Keratinocyte (primary cell): ENCODE results near the gene RNF144A. TPM values are rescaled to one million over a fixed set of nuclear protein-coding genes. Genes with fewer than 3 reads are reported as not detected.

Source experiments
- DNase-seq: peaks from one replicate; pipeline ENCODE4 v3.0.0-alpha.2; 2011; ENCODE audit warnings: low read depth, missing footprints, low spot score
- FAIRE-seq: peaks from 2 replicates; lab custom pipeline; 2011; peaks lifted over from hg19 to GRCh38; lab: Jason Lieb, UNC
- H2AFZ ChIP-seq: 2 replicates; pipeline ENCODE4 v1.6.0; 2012; ENCODE audit warnings: low read length, control low read depth, inconsistent platforms; ENCODE audit not compliant: control insufficient read depth
- H3K27ac ChIP-seq: 2 replicates; pipeline ENCODE4 v1.5.1; 2011; ENCODE audit warnings: low read length; ENCODE audit not compliant: control insufficient read depth, insufficient read depth
- H3K27me3 ChIP-seq: 3 replicates; pipeline ENCODE4 v1.6.0; 2011; ENCODE audit warnings: low read length; ENCODE audit not compliant: control insufficient read depth, insufficient read depth; ENCODE audit errors: extremely low read depth
- H3K36me3 ChIP-seq, 2 experiments: 2 replicates in 1 of 2; 3 replicates in 1 of 2; pipeline ENCODE4 v1.5.1; 2011; ENCODE audit warnings: low read length in 2 of 2, mild to moderate bottlenecking in 1 of 2; ENCODE audit not compliant: control insufficient read depth in 2 of 2, insufficient read depth in 2 of 2; ENCODE audit errors: extremely low read depth in 1 of 2
- H3K4me1 ChIP-seq: 3 replicates; pipeline ENCODE4 v1.5.1; 2011; ENCODE audit warnings: low read length; ENCODE audit not compliant: control insufficient read depth, insufficient read depth; ENCODE audit errors: extremely low read depth
- H3K4me2 ChIP-seq: 3 replicates; pipeline ENCODE4 v1.6.0; 2011; ENCODE audit warnings: low read depth, low read length; ENCODE audit not compliant: control insufficient read depth, insufficient read depth; ENCODE audit errors: extremely low read depth
- H3K4me3 ChIP-seq, 3 experiments: fragments of 200-600 bp in 1 of 3; sonication (generic) in 1 of 3; 2 replicates in 2 of 3; 3 replicates in 1 of 3; pipeline ENCODE4 v1.5.1; 2011 to 2016; ENCODE audit warnings: low read length in 3 of 3, mild to moderate bottlenecking in 3 of 3, control low read depth in 2 of 3, inconsistent platforms in 1 of 3, low read depth in 1 of 3, mixed read lengths in 1 of 3, mixed run types in 1 of 3, moderate library complexity in 1 of 3; ENCODE audit not compliant: control insufficient read depth in 2 of 3, insufficient read depth in 2 of 3; ENCODE audit errors: extremely low read depth in 1 of 3
- H3K79me2 ChIP-seq: 2 replicates; pipeline ENCODE4 v1.6.0; 2012; ENCODE audit warnings: low read length; ENCODE audit not compliant: control insufficient read depth, insufficient read depth
- H3K9ac ChIP-seq: 3 replicates; pipeline ENCODE4 v1.6.0; 2011; ENCODE audit warnings: low read length; ENCODE audit not compliant: control insufficient read depth, insufficient read depth; ENCODE audit errors: extremely low read depth
- H3K9me1 ChIP-seq: 3 replicates; pipeline ENCODE4 v1.6.0; 2011; ENCODE audit warnings: low read length; ENCODE audit not compliant: control insufficient read depth, insufficient read depth; ENCODE audit errors: extremely low read depth
- H3K9me3 ChIP-seq: 2 replicates; pipeline ENCODE4 v1.5.1; 2012; ENCODE audit warnings: low read depth, low read length; ENCODE audit not compliant: control insufficient read depth
- H4K20me1 ChIP-seq: 3 replicates; pipeline ENCODE4 v1.6.0; 2011; ENCODE audit warnings: low read length; ENCODE audit not compliant: control insufficient read depth, insufficient read depth; ENCODE audit errors: extremely low read depth
- CTCF ChIP-seq, 3 experiments: IDR thresholded peaks in 1 of 3; conservative IDR thresholded peaks in 1 of 3; optimal IDR thresholded peaks in 1 of 3; 2 replicates in 2 of 3; 3 replicates in 1 of 3; pipeline versions ENCODE3 to v1.5.1; 2011; ENCODE audit warnings: low read length in 3 of 3, mild to moderate bottlenecking in 3 of 3, moderate library complexity in 2 of 3, control low read depth in 1 of 3, inconsistent platforms in 1 of 3; ENCODE audit not compliant: insufficient read depth in 2 of 3; ENCODE audit errors: extremely low read depth in 1 of 3
- EZH2 ChIP-seq: IDR thresholded peaks from one replicate; pipeline ENCODE4 v1.6.1; 2012; ENCODE audit warnings: inconsistent platforms, mild to moderate bottlenecking, low read length, moderate library complexity
- dilution Hi-C: fragments of 300-500 bp; cut with MboI; formaldehyde crosslinking; loops from one replicate; pipeline ENCODE4 v1.7.0; 2020; ENCODE audit warnings: low sequenced_read_pairs; ENCODE audit not compliant: extremely low pct_ligation_motif_present
- polyA plus RNA-seq, 5 experiments: library from polyadenylated mRNA; depleted of rRNA in 3 of 5; stranded (reverse) in 3 of 5; stranded (forward) in 1 of 5; unstranded in 1 of 5; fragments of >200 nt; gene quantifications; 1 replicate in 1 of 5; 2 replicates in 3 of 5; 3 replicates in 1 of 5; pipeline versions ENCODE4 v1.2.1 to v1.2.3, GENCODE V29; 2011 to 2012; ENCODE audit warnings: missing spikeins in 2 of 5, low read depth in 1 of 5, low replicate concordance in 1 of 5

The RNF144A gene
- polyA plus RNA-seq, 1 donor (not counting 4 experiments of a cell fraction or from before 2014, with no cell fraction given): 1.4 TPM

- FAIRE-seq (no peak), DNase-seq (no peak)
- Histone ChIP-seq H2AFZ (no peak overlapping the region), H3K36me3 (no peaks in the 10 kb centered on the region), H4K20me1 (no peaks in the 10 kb centered on the region), H3K79me2 (no peaks in the 10 kb centered on the region), H3K9me3 (no peaks in the 10 kb centered on the region), H3K27ac (no peak overlapping the region), H3K9me1 (no peaks in the 10 kb centered on the region), H3K4me1 (no peaks in the 10 kb centered on the region), H3K27me3 (no peaks in the 10 kb centered on the region), H3K9ac (no peak overlapping the region), H3K4me2 (no peak overlapping the region), H3K4me3 (no peak overlapping the region)
- dilution Hi-C loops: no loop called here
- no peak for TF ChIP-seq EZH2
- TF ChIP-seq CTCF (optimal IDR thresholded peaks at IDR 0.05 in 1 of 3, IDR thresholded peaks at IDR 0.05 in 1 of 3, conservative IDR thresholded peaks at IDR 0.05 in 1 of 3; ENCODE audit: extremely low read depth in 1 of 3, insufficient read depth in 2 of 3, low read length in 3 of 3): no peak
Observed at GRCh38 chr2:7045601-7046590, 128.7 kb downstream of the RNF144A start.

GRCh38 chr2:7047661-7048060 is 130.4 kb downstream of the RNF144A start:
- Histone ChIP-seq H3K4me1 (no peaks in the 10 kb centered on the region), H4K20me1 (no peaks in the 10 kb centered on the region), H3K4me3 (no peak overlapping the region), H3K79me2 (no peaks in the 10 kb centered on the region), H3K27ac (no peak overlapping the region), H2AFZ (no peak overlapping the region), H3K9me1 (no peaks in the 10 kb centered on the region), H3K27me3 (no peaks in the 10 kb centered on the region), H3K36me3 (no peaks in the 10 kb centered on the region), H3K9me3 (no peaks in the 10 kb centered on the region), H3K4me2 (no peak overlapping the region), H3K9ac (no peak overlapping the region)
- FAIRE-seq: no peak
- dilution Hi-C loops: no loop called here
- TF ChIP-seq CTCF (optimal IDR thresholded peaks at IDR 0.05 in 1 of 3, IDR thresholded peaks at IDR 0.05 in 1 of 3, conservative IDR thresholded peaks at IDR 0.05 in 1 of 3; ENCODE audit: extremely low read depth in 1 of 3, insufficient read depth in 2 of 3, low read length in 3 of 3) (no peak), EZH2 (no peak)
- DNase-seq: no peak
